ENCODE measurements around the gene OTC. TPM values are rescaled to one million over a fixed set of nuclear protein-coding genes. Genes with fewer than 3 reads are reported as not detected.

Gene OTC
- total RNA-seq, 1 donor from 2014 or later = not detected

GRCh38 chrX:38347136-38347535, 5.3 kb upstream of the OTC start:
- no peak for DNase-seq
- intact Hi-C loops (cut with DNase I) = no loop called here
- no peak for ATAC-seq (ENCODE audit: poor library complexity)

- intact Hi-C loops (cut with DNase I) = no loop called here
- ATAC-seq (ENCODE audit: poor library complexity) = no peak
- no peak for DNase-seq
These were observed 1.1 kb upstream of the OTC start for GRCh38 chrX:38351346-38351745.

GRCh38 chrX:38356401-38356800, 4.0 kb downstream of the OTC start:
- ATAC-seq (ENCODE audit: poor library complexity) (no peak), DNase-seq (no peak)
- intact Hi-C loops (cut with DNase I) = no loop called here

- DNase-seq (no peak), ATAC-seq (ENCODE audit: poor library complexity) (no peak)
- intact Hi-C loops (cut with DNase I) = no loop called here
These were observed 5.6 kb downstream of the OTC start for GRCh38 chrX:38357747-38358673.

GRCh38 chrX:38363046-38363445, 10.6 kb downstream of the OTC start:
- no peak for DNase-seq
- intact Hi-C loops (cut with DNase I) = no loop called here
- no peak for ATAC-seq (ENCODE audit: poor library complexity)

- no peak for DNase-seq
- intact Hi-C loops (cut with DNase I) = no loop called here
- ATAC-seq (ENCODE audit: poor library complexity) = no peak
These were observed 13.6 kb downstream of the OTC start for GRCh38 chrX:38365954-38366353.

- ATAC-seq (ENCODE audit: poor library complexity) (no peak), DNase-seq (no peak)
- intact Hi-C loops (cut with DNase I) = no loop called here
These were observed 16.4 kb downstream of the OTC start for GRCh38 chrX:38368774-38369173.

GRCh38 chrX:38371641-38372040, 19.2 kb downstream of the OTC start:
- DNase-seq (no peak), ATAC-seq (ENCODE audit: poor library complexity) (no peak)
- intact Hi-C loops (cut with DNase I) = no loop called here

- ATAC-seq (ENCODE audit: poor library complexity) (no peak), DNase-seq (no peak)
- intact Hi-C loops (cut with DNase I) = no loop called here
These were observed 22.0 kb downstream of the OTC start for GRCh38 chrX:38374431-38374830.

GRCh38 chrX:38375891-38376290, 23.5 kb downstream of the OTC start:
- intact Hi-C loops (cut with DNase I) = no loop called here
- no peak for ATAC-seq (ENCODE audit: poor library complexity)
- DNase-seq = no peak

GRCh38 chrX:38376747-38377146, 24.3 kb downstream of the OTC start:
- DNase-seq = no peak
- no peak for ATAC-seq (ENCODE audit: poor library complexity)
- intact Hi-C loops (cut with DNase I) = no loop called here

- DNase-seq (no peak), ATAC-seq (ENCODE audit: poor library complexity) (no peak)
- intact Hi-C loops (cut with DNase I) = no loop called here
These were observed 26.7 kb downstream of the OTC start for GRCh38 chrX:38379088-38379487.

- ATAC-seq (ENCODE audit: poor library complexity) (no peak), DNase-seq (no peak)
- intact Hi-C loops (cut with DNase I) = no loop called here
These were observed 30.3 kb downstream of the OTC start for GRCh38 chrX:38382663-38383062.

GRCh38 chrX:38400389-38400910, 48.0 kb downstream of the OTC start:
- DNase-seq (no peak), ATAC-seq (ENCODE audit: poor library complexity) (no peak)
- intact Hi-C loops (cut with DNase I) = no loop called here

GRCh38 chrX:38402118-38402517, 49.7 kb downstream of the OTC start:
- intact Hi-C loops (cut with DNase I) = no loop called here
- ATAC-seq (ENCODE audit: poor library complexity) (no peak), DNase-seq (no peak)

GRCh38 chrX:38403834-38404233, 51.4 kb downstream of the OTC start:
- intact Hi-C loops (cut with DNase I) = no loop called here
- ATAC-seq (ENCODE audit: poor library complexity) = no peak
- no peak for DNase-seq

GRCh38 chrX:38407126-38407525, 54.7 kb downstream of the OTC start:
- DNase-seq (no peak), ATAC-seq (ENCODE audit: poor library complexity) (no peak)
- intact Hi-C loops (cut with DNase I) = no loop called here

GRCh38 chrX:38409289-38409688, 56.9 kb downstream of the OTC start:
- no peak for ATAC-seq (ENCODE audit: poor library complexity)
- no peak for DNase-seq
- intact Hi-C loops (cut with DNase I) = no loop called here

- intact Hi-C loops (cut with DNase I) = no loop called here
- ATAC-seq (ENCODE audit: poor library complexity) (no peak), DNase-seq (no peak)
These were observed 74.4 kb downstream of the OTC start for GRCh38 chrX:38426785-38427184.

- DNase-seq (no peak), ATAC-seq (ENCODE audit: poor library complexity) (no peak)
- intact Hi-C loops (cut with DNase I) = no loop called here
These were observed 79.1 kb downstream of the OTC start for GRCh38 chrX:38431525-38431924.

- DNase-seq = no peak
- intact Hi-C loops (cut with DNase I) = no loop called here
- ATAC-seq (ENCODE audit: poor library complexity) = no peak
These were observed 82.7 kb downstream of the OTC start for GRCh38 chrX:38435130-38435529.

Measured in Right ventricle myocardium superior (tissue), 1 donor.